OCI-LY3 (cell line): Measurements from ENCODE around the gene PHYKPL.
A peak's percentile ranks its signal among the peaks of the same experiment; 100 is the strongest.

Experiments used
- H2AFZ ChIP-seq: fragments of 200-600, 300-600 bp; shearing (Covaris generic); 2 replicates; pipeline ENCODE4 v1.6.0; 2014; ENCODE audit warnings: antibody characterized with exemption, low read depth, low read length
- H3K27ac ChIP-seq: fragments of 200-600, 300-600 bp; sonication (generic); 2 replicates; pipeline ENCODE4 v1.5.1; 2014; ENCODE audit warnings: mild to moderate bottlenecking, low read length, moderate library complexity, mixed read lengths
- H3K27me3 ChIP-seq: fragments of 200-600, 300-600 bp; sonication (generic); 2 replicates; pipeline ENCODE4 v1.6.1; 2014; ENCODE audit warnings: low read depth, low read length, mixed read lengths
- H3K36me3 ChIP-seq: fragments of 200-600, 300-600 bp; sonication (generic); replicated peaks from 2 replicates; pipeline ENCODE3; 2014; ENCODE audit warnings: low read depth, low read length, mixed read lengths
- H3K4me1 ChIP-seq: fragments of 300-600, 200-600 bp; sonication (generic); 2 replicates; pipeline ENCODE4 v1.6.1; 2014; ENCODE audit warnings: low read length, mixed read lengths
- H3K4me2 ChIP-seq: fragments of 200-600, 300-600 bp; sonication (generic); 2 replicates; pipeline ENCODE4 v1.6.1; 2014; ENCODE audit warnings: low read length, mixed read lengths
- H3K4me3 ChIP-seq: fragments of 300-600, 200-600 bp; sonication (generic); 2 replicates; pipeline ENCODE4 v1.5.1; 2014; ENCODE audit warnings: antibody characterized with exemption, mild to moderate bottlenecking, low read length, moderate library complexity
- H3K79me2 ChIP-seq: fragments of 300-600, 200-600 bp; shearing (Covaris generic); 2 replicates; pipeline ENCODE4 v1.6.1; 2014; ENCODE audit warnings: mild to moderate bottlenecking, low read length, mixed read lengths
- H3K9ac ChIP-seq: fragments of 300-600, 200-600 bp; shearing (Covaris generic); 2 replicates; pipeline ENCODE4 v1.6.0; 2014; ENCODE audit warnings: mild to moderate bottlenecking, low read length, moderate library complexity
- H3K9me3 ChIP-seq: fragments of 200-600, 300-600 bp; shearing (Covaris generic); 2 replicates; pipeline ENCODE4 v1.6.1; 2014; ENCODE audit warnings: low read length, mixed read lengths; ENCODE audit not compliant: insufficient read depth
- H4K20me1 ChIP-seq: fragments of 200-600, 300-600 bp; sonication (generic); 2 replicates; pipeline ENCODE4 v1.6.1; 2016; ENCODE audit warnings: low read length, mixed read lengths; ENCODE audit not compliant: insufficient read depth
- EZH2phosphoT487 ChIP-seq: fragments of 200-600 bp; shearing (Covaris generic); IDR thresholded peaks from 2 replicates; pipeline ENCODE4 v1.6.1; 2018; ENCODE audit warnings: antibody characterized with exemption, mixed run types, low read depth
- TF ChIP-seq, protein P1 (sequence below): fragments of 200-600, 300-600 bp; sonication (generic); IDR thresholded peaks from 2 replicates; pipeline ENCODE4 v1.5.1; 2014; ENCODE audit warnings: antibody characterized with exemption, low read length, low read depth

The PHYKPL gene

DNA sequence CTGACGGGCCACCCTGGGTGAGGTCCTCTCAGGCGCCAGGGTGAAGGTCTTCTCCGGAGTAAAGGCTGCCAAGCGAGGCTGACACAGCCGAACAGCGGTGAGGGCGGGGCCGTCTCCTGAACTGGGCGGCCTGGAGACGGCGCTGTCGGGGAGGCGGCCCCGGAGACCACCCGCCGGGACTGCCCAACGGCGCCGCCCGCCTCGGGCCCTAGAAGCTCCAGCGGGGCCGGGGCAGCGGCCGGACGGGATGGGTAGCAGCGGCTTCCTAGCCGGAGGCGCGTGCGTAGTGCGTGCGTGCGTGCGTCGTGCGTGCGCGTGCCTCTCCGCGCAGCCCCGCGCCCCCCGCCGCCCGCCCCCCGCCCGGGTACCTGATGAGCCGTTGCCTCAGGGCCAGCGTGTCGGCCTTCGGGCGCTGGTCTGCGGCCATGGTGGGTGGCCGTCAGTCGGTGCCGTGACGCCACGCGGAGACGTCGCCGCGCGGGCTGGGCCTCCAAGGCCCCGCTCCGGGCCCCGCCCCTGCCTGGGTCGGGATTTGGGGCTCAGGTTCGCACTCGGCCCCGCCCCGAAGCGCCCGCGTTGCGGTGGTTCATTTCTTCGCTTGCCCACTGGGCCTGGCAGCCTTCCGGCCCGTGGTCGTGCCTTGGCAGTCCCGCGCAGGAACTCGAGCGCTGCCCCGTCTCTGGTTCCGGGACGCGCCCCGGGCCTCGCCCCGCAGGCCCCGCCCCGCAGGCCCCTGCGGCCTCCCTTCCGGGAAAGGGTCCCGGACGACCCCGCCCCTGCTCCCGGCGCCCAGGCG is at the start of gene PHYKPL:
TSS of gene PHYKPL (minus strand) at position 679 of the 796 bp plus-strand sequence. CDS start at position 427, 252 bp downstream.
- H3K9me3 ChIP-seq: no peaks in the 10 kb centered on the region
- H3K9ac ChIP-seq: peak within 1 kb of the TSS; percentile 99
- peaks cover 21% of the 10 kb centered on the region for H3K4me1 ChIP-seq
- no peaks in the 10 kb centered on the region for H3K27me3 ChIP-seq
- H3K36me3 ChIP-seq: peaks cover 37% of the 10 kb centered on the region
- H3K4me2 ChIP-seq: peak within 1 kb of the TSS; percentile 91
- H3K27ac ChIP-seq: peak within 1 kb of the TSS; percentile 84
- peak within 1 kb of the TSS; percentile 99 for H3K4me3 ChIP-seq
- H3K79me2 ChIP-seq: peaks cover 35% of the 10 kb centered on the region
- H4K20me1 ChIP-seq: peaks cover 10% of the 10 kb centered on the region
- TF ChIP-seq, protein P1, sequence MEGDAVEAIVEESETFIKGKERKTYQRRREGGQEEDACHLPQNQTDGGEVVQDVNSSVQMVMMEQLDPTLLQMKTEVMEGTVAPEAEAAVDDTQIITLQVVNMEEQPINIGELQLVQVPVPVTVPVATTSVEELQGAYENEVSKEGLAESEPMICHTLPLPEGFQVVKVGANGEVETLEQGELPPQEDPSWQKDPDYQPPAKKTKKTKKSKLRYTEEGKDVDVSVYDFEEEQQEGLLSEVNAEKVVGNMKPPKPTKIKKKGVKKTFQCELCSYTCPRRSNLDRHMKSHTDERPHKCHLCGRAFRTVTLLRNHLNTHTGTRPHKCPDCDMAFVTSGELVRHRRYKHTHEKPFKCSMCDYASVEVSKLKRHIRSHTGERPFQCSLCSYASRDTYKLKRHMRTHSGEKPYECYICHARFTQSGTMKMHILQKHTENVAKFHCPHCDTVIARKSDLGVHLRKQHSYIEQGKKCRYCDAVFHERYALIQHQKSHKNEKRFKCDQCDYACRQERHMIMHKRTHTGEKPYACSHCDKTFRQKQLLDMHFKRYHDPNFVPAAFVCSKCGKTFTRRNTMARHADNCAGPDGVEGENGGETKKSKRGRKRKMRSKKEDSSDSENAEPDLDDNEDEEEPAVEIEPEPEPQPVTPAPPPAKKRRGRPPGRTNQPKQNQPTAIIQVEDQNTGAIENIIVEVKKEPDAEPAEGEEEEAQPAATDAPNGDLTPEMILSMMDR: no peak
- no peak for TF ChIP-seq EZH2phosphoT487
- H2AFZ ChIP-seq: peak within 1 kb of the TSS; percentile 81; the same call in 1 of the 2 replicates

DNA sequence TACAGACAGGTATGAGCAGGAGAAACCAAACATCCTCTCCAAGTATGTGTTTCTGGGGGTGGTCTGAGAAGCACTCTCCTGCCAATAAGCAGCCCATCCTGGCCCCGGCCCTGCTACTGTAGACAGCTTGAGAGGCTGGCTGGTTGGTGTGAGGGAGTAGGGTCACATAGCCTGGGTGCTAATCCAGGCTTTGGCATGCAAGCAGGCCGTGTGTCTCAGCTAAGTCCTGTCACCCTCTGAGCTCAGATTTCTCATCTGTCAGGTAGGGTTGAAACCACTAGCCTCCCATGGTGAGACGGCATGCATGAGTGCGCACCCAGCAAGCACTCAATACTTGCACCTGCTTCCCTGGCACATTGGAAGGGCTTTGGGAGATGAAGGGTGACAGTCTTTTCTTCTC is 49.8 kb upstream of the PHYKPL start:
- Histone ChIP-seq H3K4me2 (no peak overlapping the region), H3K4me1 (no peaks in the 10 kb centered on the region), H3K27me3 (peaks cover 15% of the 10 kb centered on the region), H3K79me2 (no peaks in the 10 kb centered on the region), H3K36me3 (no peaks in the 10 kb centered on the region), H4K20me1 (no peaks in the 10 kb centered on the region), H3K9me3 (no peaks in the 10 kb centered on the region), H3K9ac (no peak overlapping the region), H2AFZ (no peak overlapping the region), H3K27ac (no peak overlapping the region), H3K4me3 (no peak overlapping the region)
- TF ChIP-seq EZH2phosphoT487: no peak
- TF ChIP-seq, protein P1: no peak

DNA sequence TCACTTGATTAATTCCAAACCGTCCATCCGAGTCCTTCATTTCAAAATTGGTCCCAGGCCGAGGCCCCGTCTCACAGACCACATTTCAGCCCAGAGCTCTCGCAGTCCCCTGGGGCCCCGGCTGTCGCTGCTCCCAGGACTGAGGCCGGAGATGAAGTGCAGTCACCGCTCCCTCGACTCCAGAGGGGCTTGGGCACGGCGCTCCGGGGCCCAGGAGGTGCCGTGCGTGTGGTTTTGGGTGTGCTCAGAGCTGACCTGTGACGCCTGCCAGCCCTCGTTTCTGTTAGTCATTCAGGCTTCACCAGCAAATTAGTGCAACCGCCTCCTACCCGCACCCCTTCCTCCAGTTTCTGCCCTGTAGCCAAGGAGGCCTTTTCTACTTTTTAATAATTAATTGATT is 48.7 kb upstream of the PHYKPL start:
- no peak overlapping the region for H3K9ac ChIP-seq
- TF ChIP-seq, protein P1: no peak
- TF ChIP-seq EZH2phosphoT487: no peak
- no peaks in the 10 kb centered on the region for H3K36me3 ChIP-seq
- H3K4me3 ChIP-seq: no peak overlapping the region
- H3K4me2 ChIP-seq: no peak overlapping the region
- H2AFZ ChIP-seq: no peak overlapping the region
- H3K27ac ChIP-seq: no peak overlapping the region
- no peaks in the 10 kb centered on the region for H3K4me1 ChIP-seq
- peaks cover 20% of the 10 kb centered on the region for H3K27me3 ChIP-seq
- H3K79me2 ChIP-seq: no peaks in the 10 kb centered on the region
- no peaks in the 10 kb centered on the region for H3K9me3 ChIP-seq
- H4K20me1 ChIP-seq: no peaks in the 10 kb centered on the region

DNA sequence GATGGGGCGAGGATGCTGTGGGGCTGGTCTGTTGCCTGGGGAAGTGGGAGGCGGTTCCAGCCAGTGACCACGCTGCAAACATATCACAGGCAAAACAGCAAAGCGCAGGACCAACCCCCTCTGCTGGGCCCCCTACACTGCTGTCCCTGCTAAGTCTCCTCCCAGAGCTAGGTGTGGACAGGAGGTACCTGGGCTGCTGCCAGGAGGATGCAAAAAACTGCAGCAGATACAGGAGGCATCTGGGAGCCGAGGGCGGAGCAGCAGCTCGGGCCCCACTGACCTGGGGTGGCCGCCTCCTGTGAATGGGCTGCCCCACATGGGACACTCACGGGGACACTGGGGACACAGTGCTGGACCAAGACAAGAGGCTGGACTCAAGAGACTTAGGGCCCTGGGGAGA is 48.0 kb upstream of the PHYKPL start:
- Histone ChIP-seq H3K9ac (no peak overlapping the region), H3K36me3 (no peaks in the 10 kb centered on the region), H3K27ac (no peak overlapping the region), H3K79me2 (no peaks in the 10 kb centered on the region), H3K4me2 (no peak overlapping the region), H3K4me1 (no peaks in the 10 kb centered on the region), H3K4me3 (no peak overlapping the region), H4K20me1 (no peaks in the 10 kb centered on the region), H3K27me3 (peaks cover 27% of the 10 kb centered on the region), H3K9me3 (no peaks in the 10 kb centered on the region), H2AFZ (no peak overlapping the region; the same call in 1 of the 2 replicates)
- TF ChIP-seq EZH2phosphoT487: no peak
